NB4 (cell line): ENCODE data around the gene ENHO.

ENCODE experiments used
- DNase-seq: peaks from one replicate; pipeline ENCODE4 v3.0.0; 2010; ENCODE audit warnings: low read depth
- H3K4me3 ChIP-seq: one replicate; pipeline ENCODE4 v1.5.1; 2011; ENCODE audit warnings: mild to moderate bottlenecking, low read depth, low read length, moderate library complexity
- CTCF ChIP-seq: IDR thresholded peaks from one replicate; pipeline ENCODE4 v1.5.1; 2012; ENCODE audit warnings: low read depth, low read length
- MAX ChIP-seq: IDR thresholded peaks from 2 replicates; pipeline ENCODE4 v1.6.1; 2011; ENCODE audit warnings: low read depth, low read length
- MYC ChIP-seq: IDR thresholded peaks from 2 replicates; pipeline ENCODE4 v1.6.1; 2011; ENCODE audit warnings: low read depth, low read length
- POLR2A ChIP-seq: IDR thresholded peaks from 2 replicates; pipeline ENCODE4 v1.6.1; 2011; ENCODE audit warnings: mild to moderate bottlenecking; ENCODE audit not compliant: insufficient read length; ENCODE audit errors: extremely low read depth

Gene ENHO

GRCh38 chr9:34477541-34477940, 45.2 kb downstream of the ENHO start:
- DNase-seq = no peak
- no peak for TF ChIP-seq POLR2A
- no peak for TF ChIP-seq MAX
- no peak for TF ChIP-seq MYC
- TF ChIP-seq CTCF = no peak
- no peak overlapping the region for H3K4me3 ChIP-seq

- no peak for DNase-seq
- H3K4me3 ChIP-seq = no peak overlapping the region
- TF ChIP-seq MAX (no peak), CTCF (no peak), MYC (no peak), POLR2A (no peak)
These were observed 47.7 kb downstream of the ENHO start for GRCh38 chr9:34475097-34475496.
